RCC 7860 (cell line): ENCODE data around the gene NUB1.

ENCODE experiments used
- DNase-seq: peaks from one replicate; pipeline ENCODE4 v3.0.0-alpha.2; 2015; ENCODE audit warnings: low spot score
- FAIRE-seq: peaks from 2 replicates; lab custom pipeline; 2012; peaks lifted over from hg19 to GRCh38; lab: Jason Lieb, UNC

Gene NUB1

GRCh38 chr7:151386301-151387160 is 44.9 kb downstream of the NUB1 start:
- FAIRE-seq (no peak), DNase-seq (no peak)

GRCh38 chr7:151387161-151388006 is 45.8 kb downstream of the NUB1 start:
- DNase-seq (no peak), FAIRE-seq (no peak)

- FAIRE-seq: no peak
- DNase-seq: no peak
Measured at GRCh38 chr7:151388007-151388297, 46.3 kb downstream of the NUB1 start.

- FAIRE-seq (no peak), DNase-seq (no peak)
Measured at GRCh38 chr7:151388430-151388829, 46.8 kb downstream of the NUB1 start.

- FAIRE-seq: no peak
Measured at GRCh38 chr7:151389096-151389767, 47.6 kb downstream of the NUB1 start.

GRCh38 chr7:151389768-151390597 is 48.4 kb downstream of the NUB1 start:
- DNase-seq: no peak
- FAIRE-seq: no peak

More at GRCh38 chr7:151389096-151389767, 47.6 kb downstream of the NUB1 start:
- DNase-seq: no peak

- FAIRE-seq: no peak
- no peak for DNase-seq
Measured at GRCh38 chr7:151390598-151391357, 49.2 kb downstream of the NUB1 start.

- DNase-seq (no peak), FAIRE-seq (no peak)
Measured at GRCh38 chr7:151391358-151391730, 49.7 kb downstream of the NUB1 start.

GRCh38 chr7:151392002-151392401 is 50.4 kb downstream of the NUB1 start:
- FAIRE-seq (no peak), DNase-seq (no peak)

- no peak for DNase-seq
- no peak for FAIRE-seq
Measured at GRCh38 chr7:151392426-151392825, 50.8 kb downstream of the NUB1 start.

- FAIRE-seq (no peak), DNase-seq (no peak)
Measured at GRCh38 chr7:151393031-151393977, 51.7 kb downstream of the NUB1 start.

GRCh38 chr7:151394076-151395035 is 52.7 kb downstream of the NUB1 start:
- FAIRE-seq (no peak), DNase-seq (no peak)

- DNase-seq: no peak
- FAIRE-seq: no peak
Measured at GRCh38 chr7:151395036-151395367, 53.4 kb downstream of the NUB1 start.

- no peak for FAIRE-seq
- no peak for DNase-seq
Measured at GRCh38 chr7:151396328-151396970, 54.8 kb downstream of the NUB1 start.

GRCh38 chr7:151397026-151397425 is 55.4 kb downstream of the NUB1 start:
- DNase-seq (no peak), FAIRE-seq (no peak)

GRCh38 chr7:151398446-151399304 is 57.1 kb downstream of the NUB1 start:
- DNase-seq (no peak), FAIRE-seq (no peak)

- DNase-seq (no peak), FAIRE-seq (no peak)
Measured at GRCh38 chr7:151399305-151399601, 57.6 kb downstream of the NUB1 start.
